Peyer's patch (tissue), 4 donors: Measurements from ENCODE around the gene E2F8.

Experiments
- POLR2A ChIP-seq, 2 donors: fragments of 450-650 bp; IDR thresholded peaks; one replicate each; pipeline ENCODE4 v1.5.1; 2017; ENCODE audit warnings: antibody characterized with exemption in 2 of 2, mild to moderate bottlenecking in 2 of 2, moderate library complexity in 2 of 2
- TF ChIP-seq, protein P1 (sequence below), 6 experiments: fragments of 450-650 bp in 4 of 6; fragments of 200-600 bp in 2 of 6; sonication (generic) in 1 of 6; IDR thresholded peaks; one replicate each; pipeline ENCODE4 v1.5.1; 2017 to 2019; ENCODE audit warnings: antibody characterized with exemption in 6 of 6, mild to moderate bottlenecking in 3 of 6, moderate library complexity in 1 of 6

- TF ChIP-seq, protein P1, sequence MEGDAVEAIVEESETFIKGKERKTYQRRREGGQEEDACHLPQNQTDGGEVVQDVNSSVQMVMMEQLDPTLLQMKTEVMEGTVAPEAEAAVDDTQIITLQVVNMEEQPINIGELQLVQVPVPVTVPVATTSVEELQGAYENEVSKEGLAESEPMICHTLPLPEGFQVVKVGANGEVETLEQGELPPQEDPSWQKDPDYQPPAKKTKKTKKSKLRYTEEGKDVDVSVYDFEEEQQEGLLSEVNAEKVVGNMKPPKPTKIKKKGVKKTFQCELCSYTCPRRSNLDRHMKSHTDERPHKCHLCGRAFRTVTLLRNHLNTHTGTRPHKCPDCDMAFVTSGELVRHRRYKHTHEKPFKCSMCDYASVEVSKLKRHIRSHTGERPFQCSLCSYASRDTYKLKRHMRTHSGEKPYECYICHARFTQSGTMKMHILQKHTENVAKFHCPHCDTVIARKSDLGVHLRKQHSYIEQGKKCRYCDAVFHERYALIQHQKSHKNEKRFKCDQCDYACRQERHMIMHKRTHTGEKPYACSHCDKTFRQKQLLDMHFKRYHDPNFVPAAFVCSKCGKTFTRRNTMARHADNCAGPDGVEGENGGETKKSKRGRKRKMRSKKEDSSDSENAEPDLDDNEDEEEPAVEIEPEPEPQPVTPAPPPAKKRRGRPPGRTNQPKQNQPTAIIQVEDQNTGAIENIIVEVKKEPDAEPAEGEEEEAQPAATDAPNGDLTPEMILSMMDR (IDR thresholded peaks at IDR 0.05) = no peak
- TF ChIP-seq POLR2A (IDR thresholded peaks at IDR 0.05) = no peak
These were observed 4.6 kb upstream of the E2F8 start for GRCh38 chr11:19245351-19245750.
